Ishikawa (cell line): ENCODE data around the gene CDKN2A.
A peak's percentile ranks its signal among the peaks of the same experiment; 100 is the strongest.

Source experiments
- CREB1 ChIP-seq: IDR thresholded peaks from 2 replicates; pipeline ENCODE4 v1.6.1; 2012; ENCODE audit warnings: low read depth
- EP300 ChIP-seq: IDR thresholded peaks from 2 replicates; pipeline ENCODE4 v1.6.1; 2012; ENCODE audit warnings: borderline replicate concordance
- RAD21 ChIP-seq: IDR thresholded peaks from 2 replicates; pipeline ENCODE4 v1.6.1; 2012; ENCODE audit warnings: low read depth
- TCF12 ChIP-seq: IDR thresholded peaks from 2 replicates; pipeline ENCODE4 v1.6.1; 2012; ENCODE audit warnings: low read depth
- YY1 ChIP-seq: IDR thresholded peaks from 2 replicates; pipeline ENCODE4 v1.6.1; 2012; ENCODE audit warnings: low read depth
- TF ChIP-seq, protein P1 (sequence below): IDR thresholded peaks from 2 replicates; pipeline ENCODE4 v1.6.1; 2012
- TF ChIP-seq, protein P2 (sequence below): IDR thresholded peaks from 2 replicates; pipeline ENCODE4 v1.6.1; 2012

DNA sequence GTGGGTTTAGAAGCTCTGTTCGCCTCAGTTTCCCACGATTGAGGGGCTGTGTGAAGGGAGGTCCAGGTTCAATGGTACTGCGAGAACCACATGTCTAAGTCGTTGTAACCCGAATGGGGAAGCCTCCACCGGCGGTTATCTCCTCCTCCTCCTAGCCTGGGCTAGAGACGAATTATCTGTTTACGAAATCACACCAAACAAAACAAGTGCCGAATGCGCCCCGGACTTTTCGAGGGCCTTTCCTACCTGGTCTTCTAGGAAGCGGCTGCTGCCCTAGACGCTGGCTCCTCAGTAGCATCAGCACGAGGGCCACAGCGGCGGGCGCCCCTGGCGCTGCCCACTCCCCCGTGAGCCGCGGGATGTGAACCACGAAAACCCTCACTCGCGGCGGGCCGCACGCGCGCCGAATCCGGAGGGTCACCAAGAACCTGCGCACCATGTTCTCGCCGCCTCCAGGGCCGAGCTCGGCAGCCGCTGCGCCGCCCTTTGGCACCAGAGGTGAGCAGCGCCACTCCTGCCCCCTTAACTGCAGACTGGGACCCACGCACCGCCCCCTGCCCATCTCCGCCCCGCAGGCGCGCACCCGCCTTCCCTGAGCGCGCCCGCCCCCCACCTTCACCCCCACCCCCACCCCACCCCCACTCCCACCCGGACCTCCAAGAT, at the start of gene CDKN2A:
- TF ChIP-seq, protein P1, sequence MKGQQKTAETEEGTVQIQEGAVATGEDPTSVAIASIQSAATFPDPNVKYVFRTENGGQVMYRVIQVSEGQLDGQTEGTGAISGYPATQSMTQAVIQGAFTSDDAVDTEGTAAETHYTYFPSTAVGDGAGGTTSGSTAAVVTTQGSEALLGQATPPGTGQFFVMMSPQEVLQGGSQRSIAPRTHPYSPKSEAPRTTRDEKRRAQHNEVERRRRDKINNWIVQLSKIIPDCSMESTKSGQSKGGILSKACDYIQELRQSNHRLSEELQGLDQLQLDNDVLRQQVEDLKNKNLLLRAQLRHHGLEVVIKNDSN = no peak
- TF ChIP-seq RAD21 = peak; percentile 3; the same call in 1 of the 2 replicates
- no peak for TF ChIP-seq EP300
- TF ChIP-seq, protein P2, sequence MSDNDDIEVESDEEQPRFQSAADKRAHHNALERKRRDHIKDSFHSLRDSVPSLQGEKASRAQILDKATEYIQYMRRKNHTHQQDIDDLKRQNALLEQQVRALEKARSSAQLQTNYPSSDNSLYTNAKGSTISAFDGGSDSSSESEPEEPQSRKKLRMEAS = peak; percentile 42; the same call in 1 of the 2 replicates
- no peak for TF ChIP-seq CREB1
- 0 out of 2 replicates have a peak, but pooled peaks have one; percentile 0 for TF ChIP-seq TCF12
- TF ChIP-seq YY1 = no peak
